DMS153 treated with DMSO at 0.1 percent for 48 hours (cell line): Measurements from ENCODE around the gene N4BP3.
"Not testable (repeated sequence)": the region's sequence is repeated elsewhere in the genome, so short reads cannot be mapped to it uniquely, and the experiment has no call there.

ENCODE experiments used
- DNase-seq: peaks from one replicate; lab custom pipeline; 2025; ENCODE audit not compliant: unreplicated experiment; lab: John Stamatoyannopoulos, UW

The N4BP3 gene

DNA sequence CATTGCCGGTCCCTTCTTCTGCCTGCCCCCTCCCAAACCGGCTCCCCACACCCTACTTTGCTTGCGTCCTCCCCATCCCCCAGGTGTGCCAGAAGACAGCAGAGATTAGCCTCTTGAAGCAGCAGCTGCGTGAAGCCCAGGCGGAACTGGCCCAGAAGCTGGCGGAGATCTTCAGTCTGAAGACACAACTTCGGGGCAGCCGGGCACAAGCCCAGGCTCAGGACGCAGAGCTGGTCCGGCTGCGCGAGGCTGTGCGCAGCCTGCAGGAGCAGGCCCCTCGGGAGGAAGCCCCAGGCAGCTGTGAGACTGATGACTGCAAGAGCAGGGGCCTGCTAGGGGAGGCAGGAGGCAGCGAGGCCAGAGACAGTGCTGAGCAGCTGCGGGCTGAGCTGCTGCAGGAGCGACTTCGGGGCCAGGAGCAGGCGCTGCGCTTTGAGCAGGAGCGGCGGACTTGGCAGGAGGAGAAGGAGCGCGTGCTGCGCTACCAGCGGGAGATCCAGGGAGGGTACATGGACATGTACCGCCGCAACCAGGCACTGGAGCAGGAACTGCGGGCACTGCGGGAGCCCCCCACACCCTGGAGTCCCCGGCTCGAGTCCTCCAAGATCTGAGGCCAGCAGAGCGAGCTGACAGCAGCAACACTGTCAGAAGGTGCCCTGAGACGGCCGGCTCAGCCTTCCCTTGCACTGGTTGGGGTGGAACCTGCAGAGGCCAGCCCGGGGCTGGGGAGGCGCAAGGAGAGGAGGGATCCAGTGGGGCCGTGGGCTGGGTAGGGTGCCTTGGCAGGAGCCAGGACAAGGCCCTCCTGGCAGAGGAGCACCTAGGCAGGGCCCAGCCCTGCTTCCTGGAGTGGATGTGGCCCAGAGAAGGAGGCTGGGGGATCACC is 8.3 kb downstream of the N4BP3 start:
- DNase-seq = no peak

DNA sequence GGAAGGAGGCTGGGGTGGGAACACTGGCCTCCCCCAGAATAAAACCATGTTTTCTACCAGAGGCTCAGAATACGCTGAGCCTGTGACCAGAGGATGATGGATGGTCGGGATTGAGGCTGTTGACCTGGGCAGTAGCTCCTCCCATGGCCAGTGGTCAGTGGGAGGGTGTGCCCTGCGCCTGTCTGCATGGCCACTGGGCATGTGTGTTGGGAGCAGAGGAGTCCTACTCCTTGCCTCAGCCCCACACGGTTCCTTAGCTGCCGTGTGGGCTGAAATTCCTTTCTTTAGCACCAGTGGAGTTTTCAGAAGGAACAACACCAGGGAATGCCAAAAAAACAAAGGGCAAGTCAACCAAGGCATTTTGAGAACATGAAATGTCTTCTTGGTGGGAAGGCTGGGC is 9.0 kb downstream of the N4BP3 start:
- DNase-seq = no peak

DNA sequence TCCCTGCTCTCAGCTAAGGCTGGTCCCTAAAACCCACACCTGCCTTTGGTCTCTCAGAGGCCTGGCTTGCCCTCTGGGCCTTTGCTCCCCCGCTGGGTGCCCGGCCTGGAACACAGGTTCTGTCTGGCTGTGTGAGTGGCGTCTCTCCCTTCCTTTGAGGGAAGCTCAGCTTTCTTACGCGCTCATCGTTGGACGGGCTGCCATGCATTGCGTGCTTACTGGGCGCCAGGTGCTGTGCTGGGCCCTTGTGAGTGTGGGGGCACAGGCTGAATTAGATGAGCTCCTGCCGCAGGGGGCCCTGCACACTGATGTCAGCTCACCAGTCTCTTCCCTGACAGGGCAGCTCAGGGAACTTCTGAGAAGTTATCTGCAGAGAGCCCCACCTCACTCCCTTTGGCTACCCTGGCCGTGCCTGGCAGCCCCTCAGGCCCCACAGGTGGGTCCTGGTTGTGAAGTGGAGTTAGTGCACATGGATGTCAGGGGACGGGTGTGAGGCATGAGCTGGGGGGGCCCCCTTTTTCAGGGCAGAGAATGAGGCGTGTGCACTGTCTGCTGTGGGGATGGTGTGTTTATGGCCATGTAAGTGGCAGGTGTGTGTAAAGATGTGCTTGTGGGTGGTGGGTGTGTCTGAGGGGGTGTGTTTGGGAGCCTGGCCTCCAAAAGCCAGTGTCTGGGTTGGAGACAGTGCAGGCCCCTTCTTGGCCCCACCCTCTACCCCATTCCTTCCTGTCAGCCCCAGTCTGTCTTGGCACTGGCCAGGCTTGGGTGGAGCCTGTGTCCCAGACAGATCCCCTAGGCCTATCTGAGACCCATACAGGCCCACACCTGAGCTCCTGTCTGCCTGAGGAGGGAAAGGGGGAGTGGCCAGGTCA is 10.0 kb downstream of the N4BP3 start:
- DNase-seq = no peak

DNA sequence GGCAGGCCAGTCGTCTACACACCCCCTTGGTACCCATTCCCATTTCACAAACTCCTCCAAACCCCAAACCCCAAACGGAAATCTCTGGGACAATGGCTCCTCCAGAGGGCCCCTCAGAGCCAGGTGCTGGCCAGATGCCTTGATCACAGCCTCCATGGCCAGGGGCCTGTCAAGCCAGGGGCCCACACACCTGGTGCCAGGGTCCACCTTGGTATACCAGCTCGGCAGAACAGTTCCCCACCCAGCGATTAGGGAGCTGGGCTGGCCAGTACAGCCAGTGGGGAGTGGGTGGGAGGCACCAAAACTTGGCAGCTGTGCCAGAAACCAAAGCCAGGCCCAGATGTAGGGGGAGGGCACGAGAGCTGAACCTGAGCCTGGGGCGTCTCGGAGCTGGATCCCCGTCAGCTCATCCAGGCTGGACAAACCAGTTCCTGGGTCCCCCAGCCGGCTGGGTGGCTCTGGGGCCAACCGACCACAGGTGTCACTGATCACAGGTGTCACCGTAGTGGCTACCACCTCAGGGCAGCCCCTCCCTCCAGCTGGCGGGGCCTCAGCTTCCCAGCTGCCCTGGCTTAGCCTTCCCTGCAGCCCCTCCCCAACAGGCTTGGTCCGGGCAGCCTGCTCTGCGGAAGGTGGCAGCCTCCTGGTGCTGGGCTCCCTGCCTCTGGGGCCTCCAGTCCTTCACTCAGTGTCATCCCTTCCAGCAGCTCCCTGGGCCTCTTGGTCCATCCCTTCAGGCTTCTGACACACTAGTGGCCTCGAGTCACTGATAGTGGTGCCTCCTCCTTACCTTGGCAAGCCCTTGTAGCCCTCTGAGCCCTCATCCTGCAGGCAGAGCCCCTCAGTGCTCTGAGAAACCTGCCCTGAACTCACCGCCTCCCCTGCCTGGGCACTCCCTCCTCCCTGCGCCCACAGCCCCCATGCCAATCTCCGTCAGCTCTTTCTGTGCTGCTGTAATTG is 10.9 kb downstream of the N4BP3 start:
- no peak for DNase-seq

GRCh38 chr5:178125253-178125906 is 12.0 kb downstream of the N4BP3 start:
- DNase-seq = no peak

DNA sequence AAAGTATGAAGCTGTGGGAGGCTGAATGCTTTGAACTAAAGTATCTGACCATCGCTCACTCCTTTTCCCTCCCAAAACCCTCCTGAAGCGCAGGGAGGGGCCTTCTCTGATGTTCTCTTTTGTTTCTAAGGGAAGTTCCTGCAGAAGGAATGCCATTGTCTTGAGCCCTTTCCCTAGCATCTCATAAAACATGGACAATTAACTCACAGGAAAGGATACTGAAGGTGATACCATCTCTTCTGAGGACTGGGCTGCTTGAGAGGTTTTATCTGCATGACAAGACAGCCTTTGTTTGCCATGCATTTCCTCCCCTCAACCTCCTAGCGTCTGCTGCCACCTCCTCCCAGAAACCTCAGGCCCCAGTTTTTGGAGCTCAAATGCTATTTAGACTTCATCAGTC is 13.2 kb downstream of the N4BP3 start:
- no peak for DNase-seq

- DNase-seq = not testable (repeated sequence)
Measured at GRCh38 chr5:178127300-178128009, 14.1 kb downstream of the N4BP3 start.

DNA sequence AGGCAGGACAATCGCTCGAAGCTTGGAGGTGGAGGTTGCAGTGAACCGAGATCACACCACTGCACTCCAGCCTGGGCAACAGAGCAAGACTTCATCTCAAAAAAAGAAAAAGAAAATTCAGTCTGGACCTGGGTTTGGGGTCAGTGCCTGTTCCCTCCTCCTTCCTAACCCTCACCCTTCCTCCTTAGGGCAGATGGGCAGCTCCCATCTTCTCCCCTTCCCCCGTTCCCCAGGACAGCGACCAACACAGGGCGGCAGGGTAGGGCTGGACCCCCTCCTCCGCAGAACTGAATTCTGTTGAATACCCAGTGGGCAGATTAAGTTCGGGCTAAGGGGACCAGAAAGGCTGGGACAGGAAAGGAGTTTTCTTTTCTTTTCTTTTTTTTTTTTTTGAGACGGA is 16.0 kb downstream of the N4BP3 start:
- DNase-seq = no peak

DNA sequence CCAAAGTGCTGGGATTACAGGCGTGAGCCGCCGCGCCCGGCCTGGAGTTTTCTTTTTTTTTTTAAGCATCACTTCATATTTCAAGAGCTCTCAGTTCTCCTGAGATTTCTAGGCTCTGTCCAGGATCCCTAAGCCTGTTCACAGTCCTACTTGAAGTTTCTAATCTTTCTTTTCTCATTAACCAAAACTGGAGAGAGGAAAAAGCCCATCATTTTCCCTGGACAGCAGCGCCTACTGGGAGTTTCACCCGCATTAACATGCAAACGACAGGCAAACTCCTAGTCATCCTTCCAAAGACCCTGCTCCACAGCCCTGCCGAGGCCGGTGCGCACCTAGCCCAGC is 16.9 kb downstream of the N4BP3 start:
- not testable (repeated sequence) for DNase-seq

DNA sequence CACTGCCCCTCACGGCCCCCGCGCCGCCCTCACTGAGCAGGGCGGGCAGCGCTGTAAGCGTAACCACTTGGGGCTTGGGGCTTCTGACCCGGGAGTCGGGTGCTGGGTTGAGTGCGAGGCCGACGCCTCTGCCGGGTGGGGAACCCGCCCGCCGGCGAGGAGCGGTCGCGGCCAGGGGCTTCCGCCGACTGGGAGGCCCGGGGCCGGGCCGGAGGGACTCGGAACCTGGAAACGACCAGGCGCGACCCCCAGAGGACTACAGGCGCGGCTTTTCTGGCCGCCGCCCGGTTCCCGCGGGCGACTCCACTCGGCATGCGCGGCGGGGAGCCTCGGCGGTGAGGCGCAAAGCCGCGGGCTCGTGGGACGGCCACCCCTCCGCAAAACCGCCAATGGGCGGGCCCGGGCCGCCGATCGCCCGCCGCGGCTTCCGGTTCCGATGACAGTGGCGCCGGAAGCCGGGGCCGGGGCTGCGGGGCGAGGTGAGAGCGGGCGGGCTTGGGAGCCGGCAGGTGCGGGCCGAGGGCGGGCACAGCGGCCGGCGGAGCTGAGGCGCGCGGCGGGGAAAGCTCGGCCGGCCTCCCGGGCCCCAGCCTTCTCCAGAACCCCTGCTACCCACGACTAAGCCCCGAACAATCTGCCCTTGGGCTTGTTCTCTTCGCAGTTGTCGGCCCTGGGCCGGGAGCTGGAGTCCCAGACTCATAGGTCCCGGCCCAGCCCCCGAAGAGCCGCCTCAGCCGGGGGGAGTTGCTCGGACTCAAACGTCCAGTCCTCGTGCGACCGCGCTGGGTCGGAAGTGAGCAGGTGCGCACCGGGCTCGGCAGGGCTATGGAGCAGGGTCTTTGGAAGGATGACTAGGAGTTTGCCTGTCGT is 17.5 kb downstream of the N4BP3 start, which contains the start of gene RMND5B:
Gene RMND5B (plus strand): TSS at position 439 of the 870 bp plus-strand sequence. CDS start 7,106 bp downstream, outside the sequence.
- DNase-seq = peak; percentile 20

- DNase-seq = no peak
Measured at GRCh38 chr5:178131446-178131996, 18.2 kb downstream of the N4BP3 start.

DNA sequence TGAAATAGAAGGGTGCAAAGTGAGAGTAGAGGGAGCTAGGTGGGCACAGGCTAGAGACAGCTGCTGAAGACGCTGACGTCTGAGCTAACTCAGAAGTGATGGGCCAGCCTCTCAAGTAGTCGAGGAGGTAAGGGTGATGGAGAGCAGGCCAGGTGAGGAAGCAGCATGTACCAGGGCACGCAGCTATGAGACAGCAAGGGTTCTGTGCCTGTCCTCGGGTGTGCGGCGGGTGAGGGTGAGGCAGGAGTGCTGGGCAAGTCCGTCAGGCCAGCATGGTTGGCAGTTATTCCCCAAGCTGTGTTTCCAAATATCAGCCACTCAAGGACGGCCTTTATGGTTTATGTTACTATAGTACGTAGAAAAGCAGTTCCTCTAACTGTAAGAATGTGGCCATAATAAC is 23.7 kb downstream of the N4BP3 start:
- no peak for DNase-seq

- DNase-seq = no peak
Measured at GRCh38 chr5:178137991-178138390, 24.7 kb downstream of the N4BP3 start.

GRCh38 chr5:178141550-178141949 is 28.2 kb downstream of the N4BP3 start:
- no peak for DNase-seq

GRCh38 chr5:178142642-178143041 is 29.3 kb downstream of the N4BP3 start:
- no peak for DNase-seq

DNA sequence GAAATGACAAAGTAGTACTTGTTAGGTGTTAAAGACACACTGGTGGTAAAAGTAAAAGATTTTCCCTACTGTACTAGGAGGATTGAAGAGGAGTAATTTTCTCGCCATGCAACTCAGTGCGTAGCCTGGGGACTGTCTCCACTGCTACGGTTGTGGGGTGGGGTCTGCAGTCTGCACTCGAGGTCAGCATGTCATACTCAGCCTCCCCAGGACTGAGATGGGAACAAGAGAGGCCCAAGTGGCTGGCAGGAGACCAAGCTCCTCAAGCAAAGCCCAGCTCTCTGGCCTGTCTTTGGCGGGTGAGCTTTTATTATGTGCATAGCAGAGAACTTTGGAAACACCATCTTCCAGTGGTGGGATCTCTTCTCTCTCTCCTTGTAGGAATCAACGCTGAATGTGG is 29.9 kb downstream of the N4BP3 start:
- no peak for DNase-seq

- no peak for DNase-seq
Measured at GRCh38 chr5:178143901-178144300, 30.6 kb downstream of the N4BP3 start.
